Measurements from ENCODE around the gene BTBD1.

BTBD1 gene

GRCh38 chr15:82999905-83000671 is 67.0 kb downstream of the BTBD1 start:
- H3K27ac Mint-ChIP-seq = peak overlapping the region; percentile 7
- no peaks in the 10 kb centered on the region for H3K36me3 Mint-ChIP-seq
- no peaks in the 10 kb centered on the region for H3K9me3 Mint-ChIP-seq (ENCODE audit: low read depth)

GRCh38 chr15:82999426-82999825 is 67.6 kb downstream of the BTBD1 start:
- Mint-ChIP-seq H3K27me3 (no peaks in the 10 kb centered on the region), H3K4me3 (no peak overlapping the region), H3K27ac (no peak overlapping the region), H3K36me3 (no peaks in the 10 kb centered on the region), H3K9me3 (ENCODE audit: low read depth) (no peaks in the 10 kb centered on the region), H3K4me1 (ENCODE audit: low read depth) (peaks cover 10% of the 10 kb centered on the region)

More at GRCh38 chr15:82999905-83000671, 67.0 kb downstream of the BTBD1 start:
- Mint-ChIP-seq H3K27me3 (no peaks in the 10 kb centered on the region), H3K4me1 (ENCODE audit: low read depth) (peaks cover 10% of the 10 kb centered on the region), H3K4me3 (peak overlapping the region; percentile 36)

DNA sequence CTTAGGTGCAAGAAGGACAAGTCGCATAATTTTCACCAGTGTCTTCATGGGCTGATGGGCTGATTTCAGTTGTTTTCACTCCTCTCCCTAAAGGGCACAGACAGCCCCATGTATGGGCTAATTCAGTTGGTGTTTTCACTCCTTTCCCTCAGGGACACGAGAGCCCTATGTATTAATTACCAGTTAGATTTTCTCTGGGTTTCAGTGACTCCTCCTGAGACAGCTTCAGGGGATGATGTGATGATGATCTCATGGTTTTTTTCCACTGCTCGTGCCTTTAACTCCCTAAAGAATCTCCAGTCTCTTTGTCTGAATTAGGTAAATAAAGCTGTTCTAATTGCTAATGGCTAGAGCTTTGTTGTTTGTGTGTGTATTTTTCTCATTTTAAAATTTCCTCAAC is 71.1 kb downstream of the BTBD1 start:
- no peaks in the 10 kb centered on the region for H3K27me3 Mint-ChIP-seq
- H3K4me1 Mint-ChIP-seq (ENCODE audit: low read depth) = peaks cover 10% of the 10 kb centered on the region
- no peak overlapping the region for H3K4me3 Mint-ChIP-seq

DNA sequence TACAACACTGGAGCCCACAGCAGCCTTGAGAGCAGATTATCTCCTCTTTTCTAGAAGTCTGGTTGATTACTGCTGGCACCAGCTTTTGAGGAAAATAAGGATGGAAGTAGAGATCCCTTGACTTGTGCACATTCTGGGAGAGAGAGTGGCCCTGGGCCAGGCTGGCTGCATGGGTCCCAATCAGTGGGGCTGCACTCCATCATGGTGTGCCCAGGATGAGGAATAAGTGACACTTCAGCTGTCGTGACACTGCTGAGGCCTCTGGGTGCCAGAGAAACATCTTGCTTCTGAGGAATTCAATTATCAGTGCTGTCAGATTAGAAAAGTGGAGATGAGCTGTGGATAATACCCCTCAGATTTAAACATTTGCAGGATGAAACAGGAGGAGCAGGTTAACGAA is 72.0 kb downstream of the BTBD1 start:
- peaks cover 4% of the 10 kb centered on the region for H3K36me3 Mint-ChIP-seq
- no peak overlapping the region for H3K4me3 Mint-ChIP-seq
- H3K4me1 Mint-ChIP-seq (ENCODE audit: low read depth) = peaks cover 7% of the 10 kb centered on the region
- no peaks in the 10 kb centered on the region for H3K9me3 Mint-ChIP-seq (ENCODE audit: low read depth)
- no peaks in the 10 kb centered on the region for H3K27me3 Mint-ChIP-seq
- no peak overlapping the region for H3K27ac Mint-ChIP-seq

More for the DNA sequence above, 71.1 kb downstream of the BTBD1 start:
- peaks cover 2% of the 10 kb centered on the region for H3K36me3 Mint-ChIP-seq
- H3K27ac Mint-ChIP-seq = no peak overlapping the region
- H3K9me3 Mint-ChIP-seq (ENCODE audit: low read depth) = no peaks in the 10 kb centered on the region

DNA sequence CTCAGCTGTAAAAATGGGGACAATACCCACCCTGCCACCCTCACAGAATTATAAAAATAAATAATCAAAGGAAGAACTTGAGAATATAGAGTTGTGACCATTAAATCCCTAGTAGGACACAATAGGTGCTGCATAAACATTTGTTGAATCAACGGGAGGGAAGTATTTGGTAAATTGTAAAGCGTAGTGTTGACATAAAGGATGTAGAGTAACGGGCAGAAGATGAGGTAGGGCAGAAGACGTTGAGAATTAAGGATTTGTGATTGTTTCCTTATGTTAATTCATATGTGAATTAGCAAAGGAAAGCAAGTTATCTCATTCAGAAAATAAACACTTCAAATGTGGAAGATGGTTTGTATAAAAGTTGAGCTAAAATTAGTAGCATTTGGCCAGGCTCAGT is 73.9 kb downstream of the BTBD1 start:
- Mint-ChIP-seq H3K27me3 (no peaks in the 10 kb centered on the region), H3K9me3 (ENCODE audit: low read depth) (no peaks in the 10 kb centered on the region), H3K27ac (no peak overlapping the region), H3K4me3 (no peak overlapping the region), H3K4me1 (ENCODE audit: low read depth) (peaks cover 3% of the 10 kb centered on the region), H3K36me3 (peaks cover 4% of the 10 kb centered on the region)

GRCh38 chr15:82992436-82992998 is 74.5 kb downstream of the BTBD1 start:
- Mint-ChIP-seq H3K36me3 (peaks cover 4% of the 10 kb centered on the region), H3K4me1 (ENCODE audit: low read depth) (peaks cover 4% of the 10 kb centered on the region), H3K9me3 (ENCODE audit: low read depth) (no peaks in the 10 kb centered on the region), H3K27ac (no peak overlapping the region), H3K27me3 (no peaks in the 10 kb centered on the region), H3K4me3 (no peak overlapping the region)

DNA sequence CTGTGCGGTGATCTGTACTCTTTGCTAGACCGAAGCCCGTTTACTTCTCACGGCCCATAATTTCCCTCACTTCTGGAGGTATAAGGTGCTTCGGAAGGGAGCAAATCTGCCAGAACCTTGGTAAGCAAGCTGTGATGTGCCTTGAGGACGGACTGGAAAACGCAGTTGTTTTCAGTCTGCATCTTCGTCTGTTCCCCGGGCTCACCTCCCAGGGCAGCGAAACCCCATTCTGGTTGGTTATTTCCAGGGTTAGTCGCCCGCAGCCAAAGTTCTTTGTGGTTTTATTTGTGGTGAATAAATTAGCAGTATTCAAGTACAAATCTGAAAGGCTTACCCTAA is 80.6 kb downstream of the BTBD1 start:
- peaks cover 2% of the 10 kb centered on the region for H3K36me3 Mint-ChIP-seq
- H3K27me3 Mint-ChIP-seq = no peaks in the 10 kb centered on the region
- H3K27ac Mint-ChIP-seq = peak overlapping the region; percentile 96
- H3K9me3 Mint-ChIP-seq (ENCODE audit: low read depth) = no peaks in the 10 kb centered on the region
- H3K4me3 Mint-ChIP-seq = peak overlapping the region; percentile 99
- H3K4me1 Mint-ChIP-seq (ENCODE audit: low read depth) = peaks cover 24% of the 10 kb centered on the region

DNA sequence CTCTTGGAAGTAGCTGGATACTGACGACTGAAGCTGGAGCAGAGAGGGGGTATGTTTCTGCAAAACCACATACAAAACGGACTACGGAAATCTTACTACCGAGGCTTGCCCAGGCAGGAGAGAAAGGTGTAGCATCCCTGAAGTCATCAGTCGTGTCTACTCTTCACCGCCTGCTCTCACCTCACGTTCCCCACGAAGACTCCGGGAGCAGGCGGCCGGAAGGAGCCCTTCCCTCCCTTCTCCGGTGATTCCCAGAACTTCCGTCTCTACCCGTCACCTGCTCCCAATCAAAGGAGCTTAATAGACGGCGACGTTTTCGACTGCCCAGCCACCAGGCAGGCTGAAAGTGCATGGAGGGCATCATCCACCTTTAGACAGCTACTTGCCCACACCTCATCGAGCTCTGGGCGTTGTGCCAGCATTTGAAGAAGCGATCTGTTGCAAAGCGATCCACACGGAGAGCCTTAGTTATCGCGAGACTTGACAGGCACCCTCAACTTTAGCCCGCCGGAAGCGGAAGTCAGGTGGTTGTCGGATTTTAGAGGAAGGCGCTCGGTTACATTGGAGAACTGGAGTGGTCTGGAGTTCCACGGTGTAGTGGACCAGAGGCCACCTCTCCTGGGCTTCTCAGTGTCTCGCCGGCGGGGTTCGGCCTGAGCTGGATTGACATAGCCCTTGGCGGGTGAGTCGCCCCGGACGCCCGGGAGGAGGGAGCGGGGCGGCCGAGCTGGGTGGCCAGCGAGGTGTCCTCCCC is 81.2 kb downstream of the BTBD1 start, which contains the start of gene RAMAC:
TSS of gene RAMAC (plus strand) at position 523 of the 754 bp plus-strand sequence. CDS start 2,809 bp downstream, outside the sequence.
- Mint-ChIP-seq H3K27ac (peak within 1 kb of the TSS; percentile 96), H3K4me1 (ENCODE audit: low read depth) (peaks cover 24% of the 10 kb centered on the region), H3K27me3 (no peaks in the 10 kb centered on the region), H3K9me3 (ENCODE audit: low read depth) (no peaks in the 10 kb centered on the region), H3K36me3 (peaks cover 2% of the 10 kb centered on the region), H3K4me3 (peak within 1 kb of the TSS; percentile 99)

DNA sequence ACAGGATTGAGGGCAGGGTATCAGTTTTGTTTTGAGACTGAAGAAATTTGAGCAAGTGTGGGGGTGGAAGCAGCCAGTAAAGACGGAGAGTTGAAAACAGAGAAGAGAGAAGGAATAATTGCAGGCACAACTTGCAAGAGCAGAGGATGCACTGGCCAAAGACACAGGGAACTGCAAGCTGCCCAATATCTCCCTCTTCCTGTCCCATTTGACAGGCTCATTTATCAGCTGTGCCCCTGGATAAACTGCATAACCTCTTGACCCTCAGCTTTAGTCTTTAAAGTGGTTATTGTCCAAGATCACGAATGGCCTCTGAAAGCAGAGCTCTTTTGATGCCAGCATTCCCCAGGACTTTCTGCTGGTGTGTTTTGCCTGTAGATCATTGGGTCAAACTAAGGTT is 86.1 kb downstream of the BTBD1 start:
- Mint-ChIP-seq H3K36me3 (peaks cover 3% of the 10 kb centered on the region), H3K27ac (no peak overlapping the region), H3K9me3 (ENCODE audit: low read depth) (no peaks in the 10 kb centered on the region), H3K4me1 (ENCODE audit: low read depth) (peaks cover 13% of the 10 kb centered on the region), H3K27me3 (no peaks in the 10 kb centered on the region), H3K4me3 (no peak overlapping the region)

DNA sequence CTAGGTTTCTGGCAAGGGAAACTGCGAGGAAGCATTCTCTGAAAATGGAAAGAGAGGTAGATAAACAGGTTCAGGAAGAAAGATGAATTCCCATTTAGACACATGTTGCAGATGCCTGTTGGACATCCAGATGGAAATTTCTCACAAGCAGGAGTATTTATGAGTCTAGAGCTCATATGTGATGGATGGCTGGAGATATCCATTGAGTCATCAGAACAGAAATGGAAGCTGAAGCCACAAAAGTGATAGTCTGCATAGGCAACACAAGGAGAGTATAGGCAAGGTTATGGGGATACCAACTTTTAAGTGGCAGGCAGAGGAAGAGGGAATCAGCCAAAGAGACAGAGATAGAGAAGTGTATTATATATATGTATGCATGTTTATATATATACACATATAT is 87.3 kb downstream of the BTBD1 start:
- H3K9me3 Mint-ChIP-seq (ENCODE audit: low read depth) = no peaks in the 10 kb centered on the region
- no peaks in the 10 kb centered on the region for H3K27me3 Mint-ChIP-seq
- H3K27ac Mint-ChIP-seq = no peak overlapping the region
- H3K4me1 Mint-ChIP-seq (ENCODE audit: low read depth) = peaks cover 1% of the 10 kb centered on the region
- H3K4me3 Mint-ChIP-seq = no peak overlapping the region
- H3K36me3 Mint-ChIP-seq = peaks cover 5% of the 10 kb centered on the region

- Mint-ChIP-seq H3K4me1 (ENCODE audit: low read depth) (no peaks in the 10 kb centered on the region), H3K27ac (no peak overlapping the region), H3K27me3 (no peaks in the 10 kb centered on the region), H3K4me3 (no peak overlapping the region), H3K9me3 (ENCODE audit: low read depth) (no peaks in the 10 kb centered on the region), H3K36me3 (peaks cover 5% of the 10 kb centered on the region)
These were observed 88.6 kb downstream of the BTBD1 start for GRCh38 chr15:82978438-82978837.

DNA sequence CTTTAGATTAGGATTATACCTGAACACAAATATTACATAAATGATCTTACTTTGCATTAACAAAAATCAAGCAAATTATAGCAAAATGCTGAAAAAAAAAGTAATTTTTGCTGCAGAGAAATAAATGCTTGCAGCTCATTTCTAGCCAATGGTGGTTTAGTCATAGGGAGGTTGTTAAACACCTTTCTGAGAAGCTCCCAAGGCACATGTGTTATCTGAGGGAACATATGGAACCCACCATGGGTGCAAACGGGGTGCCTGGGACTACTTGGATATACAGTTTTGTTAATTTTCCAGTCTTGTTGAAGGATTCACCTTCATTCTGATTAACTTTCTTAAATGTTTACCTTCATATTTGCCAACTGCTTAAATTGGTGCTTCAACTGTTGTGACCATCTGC is 90.0 kb downstream of the BTBD1 start:
- no peaks in the 10 kb centered on the region for H3K9me3 Mint-ChIP-seq (ENCODE audit: low read depth)
- no peaks in the 10 kb centered on the region for H3K4me1 Mint-ChIP-seq (ENCODE audit: low read depth)
- H3K27ac Mint-ChIP-seq = no peak overlapping the region
- H3K27me3 Mint-ChIP-seq = no peaks in the 10 kb centered on the region
- peaks cover 5% of the 10 kb centered on the region for H3K36me3 Mint-ChIP-seq
- no peak overlapping the region for H3K4me3 Mint-ChIP-seq

GRCh38 chr15:82972990-82973389 is 94.1 kb downstream of the BTBD1 start:
- no peak overlapping the region for H3K27ac Mint-ChIP-seq
- no peaks in the 10 kb centered on the region for H3K9me3 Mint-ChIP-seq (ENCODE audit: low read depth)
- H3K4me1 Mint-ChIP-seq (ENCODE audit: low read depth) = no peaks in the 10 kb centered on the region
- peaks cover 4% of the 10 kb centered on the region for H3K36me3 Mint-ChIP-seq
- H3K4me3 Mint-ChIP-seq = no peak overlapping the region
- no peaks in the 10 kb centered on the region for H3K27me3 Mint-ChIP-seq

- Mint-ChIP-seq H3K27ac (no peak overlapping the region), H3K4me3 (no peak overlapping the region), H3K4me1 (ENCODE audit: low read depth) (no peaks in the 10 kb centered on the region), H3K36me3 (peaks cover 4% of the 10 kb centered on the region), H3K27me3 (no peaks in the 10 kb centered on the region), H3K9me3 (ENCODE audit: low read depth) (no peaks in the 10 kb centered on the region)
These were observed 95.7 kb downstream of the BTBD1 start for GRCh38 chr15:82971218-82971984.

DNA sequence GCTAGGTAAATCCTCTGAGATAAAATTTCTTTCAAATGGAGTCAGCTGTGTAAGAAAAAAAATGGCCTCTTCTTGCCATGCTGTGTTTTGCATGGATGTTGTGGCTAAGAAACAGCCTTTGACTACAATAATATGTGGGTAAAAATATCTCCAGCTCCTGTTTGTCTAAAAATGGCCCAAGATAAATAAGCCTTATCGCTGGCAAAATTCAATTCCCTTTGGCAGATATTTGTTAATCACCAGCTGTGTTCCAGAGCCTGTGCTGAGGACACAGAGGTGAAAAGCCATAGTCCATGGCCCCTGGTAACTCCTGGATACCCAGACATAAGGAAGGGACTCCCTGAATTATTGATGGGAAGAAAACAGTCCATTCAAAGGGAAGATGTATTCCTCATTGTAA is 96.4 kb downstream of the BTBD1 start:
- peaks cover 4% of the 10 kb centered on the region for H3K36me3 Mint-ChIP-seq
- H3K4me3 Mint-ChIP-seq = no peak overlapping the region
- H3K27ac Mint-ChIP-seq = no peak overlapping the region
- no peaks in the 10 kb centered on the region for H3K27me3 Mint-ChIP-seq
- no peaks in the 10 kb centered on the region for H3K4me1 Mint-ChIP-seq (ENCODE audit: low read depth)
- no peaks in the 10 kb centered on the region for H3K9me3 Mint-ChIP-seq (ENCODE audit: low read depth)
